Stimulated activated naive CD8-positive, alpha-beta T cell treated with anti-CD3 and anti-CD28 coated beads, Interleukin-15, Interleukin-2, amounts not matched to agents 100 U/mL and 50 U/mL, for 24 hours (primary cell): Measurements from ENCODE around the gene CD58.
"Not testable (repeated sequence)": the region's sequence is repeated elsewhere in the genome, so short reads cannot be mapped to it uniquely, and the experiment has no call there.

Experiments used
- ATAC-seq: fragments of 150-1000 bp; cut with Tn5 transposase; one replicate; pipeline ENCODE4 v1.10.0; 2021
- DNase-seq: peaks from one replicate; pipeline ENCODE4 v3.0.0; 2021

Gene CD58

DNA sequence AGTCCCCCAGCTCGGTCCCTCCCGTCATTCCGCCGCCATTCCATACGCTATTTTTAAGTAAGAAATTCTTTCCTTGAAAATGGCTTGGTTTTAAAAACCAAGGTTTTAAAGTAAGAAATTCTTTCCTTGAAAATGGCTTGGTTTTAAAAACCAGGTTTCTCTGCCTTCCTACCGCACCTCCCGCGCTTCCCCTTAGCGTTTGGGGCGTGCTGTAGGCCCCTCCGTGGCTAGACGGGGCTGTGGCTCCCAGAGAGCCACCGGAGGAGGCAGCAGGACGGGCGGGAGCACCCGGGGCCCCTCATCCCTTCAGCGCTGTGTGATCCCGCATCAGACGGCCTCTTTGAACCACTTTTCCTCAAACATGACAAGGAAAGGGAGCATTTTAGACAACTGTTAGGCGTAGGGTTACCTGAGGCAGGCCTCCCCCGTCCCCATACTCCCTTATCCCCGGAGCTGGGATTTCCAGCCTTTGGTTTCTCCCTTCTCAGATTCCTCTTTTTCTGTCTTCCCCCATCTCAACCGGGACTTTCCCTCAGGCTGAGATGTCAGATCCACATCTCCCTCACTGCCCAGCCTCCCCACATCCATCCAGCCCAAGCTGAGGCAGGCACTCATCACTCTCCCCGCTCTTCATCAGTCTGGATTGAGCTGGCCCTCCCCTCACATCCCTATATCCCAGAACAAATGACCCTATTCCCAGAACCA lies 541 bp upstream of the CD58 start:
- no peak for ATAC-seq
- DNase-seq = no peak

DNA sequence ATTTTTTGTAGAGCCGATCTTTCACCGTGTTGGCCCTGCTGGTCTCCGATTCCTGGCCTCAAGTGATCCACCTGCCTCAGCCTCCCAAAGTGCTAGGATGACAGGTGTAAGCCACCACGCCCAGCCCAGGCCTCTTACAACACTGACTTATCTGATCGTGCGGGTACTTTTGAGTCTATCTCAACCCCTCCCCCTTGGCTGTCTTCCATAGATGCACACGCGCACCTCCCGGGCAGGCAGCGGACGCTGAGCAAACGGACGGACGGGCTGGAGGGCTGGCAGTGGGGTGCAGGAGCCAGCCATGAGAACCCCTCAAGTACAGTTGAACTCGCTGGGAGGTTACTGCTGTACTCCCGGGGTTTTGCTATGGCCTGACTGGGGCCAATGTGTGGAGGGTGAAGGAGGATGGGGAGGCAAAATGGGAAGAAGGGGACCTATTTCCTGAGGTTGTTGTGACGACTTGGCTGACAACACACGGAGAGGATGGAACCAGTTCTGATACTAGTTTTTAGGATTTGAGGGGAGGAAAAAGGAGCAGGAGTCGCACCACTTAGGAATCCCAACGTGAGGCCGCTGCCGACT lies 959 bp downstream of the CD58 start:
- DNase-seq (peak; percentile 49), ATAC-seq (no peak)

- ATAC-seq (no peak), DNase-seq (no peak)
Measured at GRCh38 chr1:116569381-116569670, 1.5 kb downstream of the CD58 start.

- DNase-seq = no peak
Measured at GRCh38 chr1:116568662-116569380, 2.0 kb downstream of the CD58 start.

GRCh38 chr1:116567790-116568661 lies 2.8 kb downstream of the CD58 start:
- DNase-seq = no peak
- ATAC-seq = no peak

More at GRCh38 chr1:116568662-116569380, 2.0 kb downstream of the CD58 start:
- ATAC-seq = no peak

GRCh38 chr1:116565222-116565621 lies 5.6 kb downstream of the CD58 start:
- DNase-seq = no peak
- no peak for ATAC-seq

DNA sequence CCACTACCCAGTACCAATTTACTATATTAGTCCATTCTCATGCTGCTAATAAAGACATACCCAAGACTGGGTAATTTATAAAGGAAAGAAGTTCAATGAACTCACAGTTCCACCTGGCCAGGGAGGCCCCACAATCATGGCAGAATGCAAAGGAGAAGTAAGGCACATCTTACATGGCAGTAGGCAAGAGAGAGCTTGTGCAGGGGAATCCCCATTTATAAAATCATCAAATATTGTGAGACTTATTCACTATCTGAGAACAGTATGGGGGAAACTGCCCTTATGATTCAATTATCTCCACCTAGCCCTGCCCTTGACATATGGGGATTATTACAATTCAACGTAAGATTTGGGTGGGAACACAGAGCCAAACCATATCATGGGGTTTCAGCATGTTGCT lies 6.4 kb downstream of the CD58 start:
- ATAC-seq = peak; percentile 64

DNA sequence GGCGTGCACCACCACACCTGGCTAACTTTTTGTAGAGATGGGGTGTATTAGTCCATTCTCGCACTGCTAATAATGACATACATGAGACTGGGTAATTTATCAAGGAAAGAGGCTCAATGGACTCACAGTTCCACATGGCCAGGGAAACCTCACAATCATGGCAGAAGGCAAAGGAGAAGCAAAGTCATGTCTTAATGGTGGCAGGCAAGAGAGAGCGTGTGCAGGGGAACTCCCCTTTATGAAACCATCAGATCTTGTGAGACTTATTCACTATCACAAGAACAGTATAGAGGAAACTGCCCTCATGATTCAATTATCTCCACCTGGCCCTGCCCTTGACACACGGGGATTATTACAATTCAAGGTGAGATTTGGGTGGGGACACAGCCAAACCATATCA lies 8.4 kb downstream of the CD58 start:
- not testable (repeated sequence) for ATAC-seq, DNase-seq

More for the DNA sequence above, 6.4 kb downstream of the CD58 start:
- DNase-seq = no peak

DNA sequence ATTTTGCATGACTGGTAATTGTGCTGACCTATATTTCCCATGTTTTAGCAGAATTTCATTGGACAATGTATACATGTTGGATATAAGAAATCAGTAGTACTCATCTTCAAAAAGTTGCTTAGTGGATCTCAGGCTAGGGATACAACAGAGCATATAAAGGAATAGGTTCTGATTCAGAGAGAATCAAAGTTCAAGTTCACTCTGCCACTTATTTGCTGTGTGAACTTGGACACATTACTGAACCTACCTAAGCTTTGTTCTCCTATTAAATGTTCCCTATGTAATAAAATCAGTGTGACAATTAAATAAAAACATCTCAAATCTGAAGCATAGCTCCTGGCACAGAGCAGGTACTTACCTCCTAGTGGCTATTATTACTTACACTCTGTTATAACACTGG lies 9.3 kb downstream of the CD58 start:
- ATAC-seq = no peak
- DNase-seq = no peak

DNA sequence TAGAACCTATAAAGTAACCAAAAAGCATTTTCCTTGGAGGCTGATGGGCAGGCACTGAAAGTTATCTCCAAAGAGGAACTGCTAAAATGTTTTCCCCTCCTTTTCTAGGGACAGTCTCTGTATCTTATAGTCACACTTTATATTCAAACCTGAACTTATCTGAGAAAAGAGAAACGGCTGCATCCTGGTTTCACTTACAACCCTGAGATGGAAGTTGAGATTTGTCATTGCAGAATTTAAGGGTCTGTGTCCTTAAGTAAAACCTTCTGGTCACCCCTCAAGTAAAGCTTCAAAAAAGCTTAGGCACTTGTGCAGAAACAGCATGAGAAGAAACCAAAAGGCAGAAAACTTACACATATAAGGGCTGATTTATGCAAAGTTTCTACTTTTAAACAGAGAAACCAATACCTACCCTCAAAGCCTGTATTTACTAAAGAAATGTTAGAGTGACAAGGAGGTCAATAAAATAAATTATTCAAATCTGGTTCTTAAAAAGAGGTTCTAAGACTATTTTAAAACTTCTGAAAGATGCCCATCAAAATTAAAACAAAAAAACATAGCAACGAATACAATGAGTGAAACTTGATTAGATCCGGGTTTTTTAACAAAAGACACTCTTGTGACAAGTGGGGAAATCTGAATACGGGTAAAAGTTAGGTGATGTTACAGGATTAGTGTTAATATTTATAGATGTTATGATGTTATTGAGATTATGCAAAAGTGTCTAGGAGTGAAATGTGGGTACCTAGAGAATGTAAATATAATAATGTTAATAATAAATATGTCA lies 9.9 kb downstream of the CD58 start:
- DNase-seq (no peak), ATAC-seq (no peak)

DNA sequence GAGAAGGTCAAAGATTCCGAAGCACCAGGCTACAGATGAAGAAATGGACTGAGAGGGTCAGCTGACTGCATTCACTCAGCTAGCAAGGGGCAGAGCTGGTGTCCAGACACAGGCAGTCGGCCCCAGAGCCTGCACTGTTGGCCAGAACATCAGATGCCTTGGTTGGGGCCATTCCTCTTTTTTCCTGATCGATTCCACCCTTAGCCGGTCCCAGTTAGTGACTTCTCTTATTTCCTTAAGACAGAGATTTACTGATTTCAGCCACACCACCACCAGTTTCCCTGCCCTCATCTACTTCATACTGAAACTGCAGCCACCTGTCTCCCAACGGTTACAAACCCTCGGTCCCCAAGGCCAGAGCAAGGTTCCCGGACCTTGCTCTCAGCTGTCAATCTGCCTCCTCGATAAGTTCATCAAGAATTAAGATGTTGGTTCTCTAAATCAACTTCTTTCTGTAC lies 11.5 kb downstream of the CD58 start:
- DNase-seq = no peak
- ATAC-seq = no peak

DNA sequence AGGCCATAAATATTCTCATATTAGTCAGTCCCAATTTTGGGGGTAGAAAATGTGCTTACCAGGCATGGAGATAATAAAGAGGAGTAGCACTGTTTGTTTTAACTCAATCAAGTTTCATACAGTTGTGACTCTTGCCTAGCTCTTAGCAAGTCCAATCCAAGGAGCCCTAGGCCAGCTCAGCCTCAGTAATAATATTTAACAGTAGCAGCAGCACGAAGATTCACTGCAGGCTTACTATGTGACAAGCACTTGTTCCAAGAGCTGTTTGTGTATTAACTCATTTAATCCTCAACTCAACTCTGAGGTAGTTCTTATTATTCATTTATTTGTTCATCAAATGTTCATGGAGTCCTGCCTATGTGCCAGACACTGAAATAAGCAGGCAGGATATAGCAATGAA lies 12.3 kb downstream of the CD58 start:
- ATAC-seq = no peak
- DNase-seq = no peak

GRCh38 chr1:116558140-116558549 lies 12.7 kb downstream of the CD58 start:
- ATAC-seq = peak; percentile 58
- no peak for DNase-seq

- ATAC-seq (no peak), DNase-seq (no peak)
Measured at GRCh38 chr1:116557323-116557878, 13.4 kb downstream of the CD58 start.

DNA sequence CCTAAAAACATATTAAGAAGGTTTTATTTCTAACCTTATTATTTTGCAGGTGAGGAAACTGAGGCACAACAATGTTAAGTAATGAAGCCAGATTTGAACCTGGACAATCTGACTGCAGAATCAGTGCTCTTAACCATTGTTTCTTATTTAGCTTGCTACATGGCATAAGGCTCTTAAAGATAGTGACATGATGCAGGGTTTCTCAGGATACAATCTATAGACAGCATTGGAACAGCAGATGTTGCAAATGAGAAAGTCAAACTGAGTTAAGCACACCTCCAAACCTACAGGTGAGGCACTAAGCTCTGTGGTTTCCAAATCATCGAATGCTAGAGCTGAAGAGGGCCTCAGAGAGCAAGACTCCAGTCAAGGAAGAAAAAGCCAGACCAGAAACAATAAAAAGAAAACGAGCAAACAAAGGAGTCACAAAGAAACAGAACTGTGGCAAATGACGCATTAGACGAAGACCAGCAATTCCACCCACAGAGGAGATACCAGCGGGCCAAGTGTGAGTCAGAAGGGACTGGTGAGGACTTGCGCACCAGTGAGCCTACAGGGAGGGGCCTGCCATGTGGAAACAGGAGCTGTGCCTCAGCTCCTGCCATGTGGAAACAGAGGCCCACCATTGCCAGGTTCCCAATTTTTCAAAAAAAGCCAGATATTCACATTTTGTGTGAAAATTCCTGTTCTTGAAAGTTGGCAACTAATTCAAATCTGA lies 14.4 kb downstream of the CD58 start:
- ATAC-seq (peak; percentile 96), DNase-seq (peak; percentile 80)

- no peak for DNase-seq
- no peak for ATAC-seq
Measured at GRCh38 chr1:116554924-116555323, 15.9 kb downstream of the CD58 start.

GRCh38 chr1:116553386-116554115 lies 17.3 kb downstream of the CD58 start:
- ATAC-seq (no peak), DNase-seq (no peak)

- no peak for DNase-seq
- ATAC-seq = peak; percentile 54
Measured at GRCh38 chr1:116546354-116546977, 24.4 kb downstream of the CD58 start.

GRCh38 chr1:116545359-116545705 lies 25.5 kb downstream of the CD58 start:
- ATAC-seq = peak; percentile 20
- no peak for DNase-seq
